ENCODE results near the gene PTPRN2. TPM values are rescaled to one million over a fixed set of nuclear protein-coding genes. Genes with fewer than 3 reads are reported as not detected.

PTPRN2 gene
- total and polyA plus RNA-seq, 9 of the 15 experiments (the other 6 are each of a cell fraction or from before 2014, with no cell fraction given) = not detected

DNA sequence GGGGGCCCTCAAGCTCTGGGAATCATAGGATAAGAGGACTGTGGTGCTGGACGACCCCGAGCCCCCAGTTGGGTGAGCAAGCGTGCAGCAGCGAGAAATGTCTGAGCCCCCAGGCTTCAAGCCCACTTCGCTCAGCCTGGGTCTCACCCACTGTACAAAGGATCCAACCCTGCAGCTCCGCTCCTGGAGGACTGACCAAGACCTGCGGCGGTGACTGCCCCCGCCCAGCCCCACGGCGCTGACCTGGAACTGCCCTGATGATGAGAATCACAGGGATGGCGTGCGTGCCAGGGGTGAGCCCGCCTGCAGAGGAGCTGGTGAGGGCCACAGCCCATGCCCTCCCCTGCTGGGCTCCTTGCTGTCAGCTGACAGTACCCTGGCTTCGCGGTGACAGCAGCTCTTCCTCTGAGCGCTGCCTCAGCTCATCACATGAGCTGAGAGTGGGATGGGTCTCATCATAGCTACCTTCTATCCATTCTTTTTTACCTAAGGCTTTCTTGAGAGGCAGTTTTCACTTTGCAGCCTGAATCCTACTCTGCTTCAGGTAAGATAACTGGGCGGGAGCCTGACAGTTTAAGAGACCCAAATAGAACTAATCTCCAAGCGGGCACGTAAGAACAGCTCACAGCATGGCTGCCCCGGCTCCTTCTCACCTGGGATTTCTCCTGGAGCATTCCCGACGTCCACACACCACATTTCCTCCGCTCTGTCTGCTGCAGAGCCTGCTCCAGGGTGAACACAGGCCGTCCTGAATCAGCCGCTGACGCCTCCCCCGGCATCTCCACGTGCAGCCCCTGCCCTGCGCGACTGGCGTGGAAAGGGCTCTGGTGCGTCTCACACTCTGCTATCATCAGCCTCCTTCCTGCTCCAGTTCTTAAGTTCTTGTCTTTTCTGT lies 329.9 kb downstream of the PTPRN2 start:
- WGBS (ENCODE audit: insufficient coverage, low coverage, missing lambda C conversion rate) = under 1% methylated on average over 33 of the region's 33 CpGs
- no peak for TF ChIP-seq ZNF212 (CRISPR knock-in tag; IDR thresholded peaks at IDR 0.05)
- no peak for TF ChIP-seq ELF4 (CRISPR knock-in tag; IDR thresholded peaks at IDR 0.05)
- no peak for TF ChIP-seq ZSCAN32 (CRISPR knock-in tag; IDR thresholded peaks at IDR 0.05)
- TF ChIP-seq TARDBP (IDR thresholded peaks at IDR 0.05) = no peak
- no peak for TF ChIP-seq NELFE (IDR thresholded peaks at IDR 0.05; ENCODE audit: insufficient read depth, insufficient read length)
- no peak for TF ChIP-seq STAT5B (CRISPR knock-in tag; IDR thresholded peaks at IDR 0.05)
- no peak for TF ChIP-seq ZNF717 (CRISPR knock-in tag; IDR thresholded peaks at IDR 0.05)
- no peak for TF ChIP-seq ZBTB8A (IDR thresholded peaks at IDR 0.05; ENCODE audit: partially characterized antibody)
- TF ChIP-seq ZNF561 (CRISPR knock-in tag; conservative IDR thresholded peaks at IDR 0.05) = no peak
- TF ChIP-seq SRSF1 (IDR thresholded peaks at IDR 0.05; ENCODE audit: low read depth, low read length) = no peak
- no peak for TF ChIP-seq FOSL1 (tag; conservative IDR thresholded peaks at IDR 0.05)
- Histone ChIP-seq H3K9me1 (ENCODE audit: control insufficient read depth, insufficient read depth, low read length) (no peaks in the 10 kb centered on the region), H3K27me3 (ENCODE audit: control insufficient read depth in 2 of 2, insufficient read depth in 2 of 2, low read length in 2 of 2) (peaks cover 21 to 56% of the 10 kb centered on the region in 2 experiments; a peak in 4 of 5 replicates), H2AFZ (ENCODE audit: low read depth, low read length) (no peak overlapping the region), H3K27ac (ENCODE audit: extremely low read depth, low read depth, low read length) (no peak overlapping the region), H4K20me1 (replicated peaks; ENCODE audit: control insufficient read depth, insufficient read depth, low read length) (peaks cover 9% of the 10 kb centered on the region; the same call in 1 of the 2 replicates), H3K9ac (ENCODE audit: insufficient read depth in 1 of 2, low read depth in 2 of 2, low read length in 2 of 2) (no peak overlapping the region), H3K79me2 (ENCODE audit: control insufficient read depth, insufficient read depth, low read length) (no peaks in the 10 kb centered on the region), H3K4me1 (replicated peaks in 1 of 2; ENCODE audit: control insufficient read depth in 2 of 2, insufficient read depth in 2 of 2, low read length in 2 of 2) (no peaks in the 10 kb centered on the region), H3K36me3 (ENCODE audit: control insufficient read depth, insufficient read depth, low read length) (no peaks in the 10 kb centered on the region), H3K4me2 (ENCODE audit: insufficient read depth, low read length) (no peak overlapping the region), H3K9me3 (replicated peaks; ENCODE audit: control insufficient read depth, insufficient read depth, low read depth, low read length) (peaks cover 5% of the 10 kb centered on the region; the same call in 1 of the 2 replicates), H3K4me3 (no peak overlapping the region)
- no peak for DNase-seq (ENCODE audit: extremely low read depth in 1 of 4, low spot score in 3 of 4)
- POLR2A ChIA-PET = no interaction called here
- in situ Hi-C loops (cut with MboI) (no loop called here), intact Hi-C loops (cut with micrococcal nuclease) (no loop called here)
- no peak for FAIRE-seq
- ATAC-seq = no peak
- CTCF ChIA-PET (ENCODE audit: low intra/inter-chr PET ratio) = no interaction called here
- BruUV-seq (replicated peaks) = no TSS peak
